NCI-H2227 treated with DMSO at 0.1 percent for 48 hours (cell line): ENCODE results near the gene CLDN20.

Experiments
- DNase-seq: peaks from one replicate; lab custom pipeline; 2025; lab: John Stamatoyannopoulos, UW

Gene CLDN20

GRCh38 chr6:155269765-155270164 is 6.0 kb downstream of the CLDN20 start:
- DNase-seq, result no peak

- no peak for DNase-seq
These were observed 6.8 kb downstream of the CLDN20 start for GRCh38 chr6:155270561-155271091.

- no peak for DNase-seq
These were observed 7.3 kb downstream of the CLDN20 start for GRCh38 chr6:155271145-155271544.

- no peak for DNase-seq
These were observed 8.8 kb downstream of the CLDN20 start for GRCh38 chr6:155272353-155273232.

DNA sequence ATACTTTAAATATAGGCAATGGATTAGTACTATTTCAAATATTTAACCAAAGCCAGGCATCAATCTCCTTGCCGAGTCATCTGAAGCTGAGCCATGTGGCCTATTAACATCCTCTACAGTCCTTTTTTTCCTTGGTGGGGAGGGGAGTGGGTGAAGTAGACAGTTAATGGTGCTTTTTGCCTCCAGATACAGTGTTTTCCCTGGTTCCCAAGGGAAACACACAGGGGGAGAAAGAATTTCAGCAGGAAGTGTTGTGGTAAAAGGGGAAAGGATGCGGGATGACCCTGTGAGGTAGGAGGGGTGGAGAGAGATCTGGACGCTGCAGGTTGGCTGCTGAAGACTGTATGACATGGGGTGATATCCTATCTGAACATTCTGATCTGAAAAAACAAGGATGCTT is 9.6 kb downstream of the CLDN20 start:
- peak; percentile 48 for DNase-seq

- no peak for DNase-seq
These were observed 10.3 kb downstream of the CLDN20 start for GRCh38 chr6:155274106-155274505.

- no peak for DNase-seq
These were observed 10.7 kb downstream of the CLDN20 start for GRCh38 chr6:155274533-155274932.

- DNase-seq, result no peak
These were observed 12.1 kb downstream of the CLDN20 start for GRCh38 chr6:155275808-155276480.

GRCh38 chr6:155276638-155277037 is 12.8 kb downstream of the CLDN20 start:
- DNase-seq, result no peak

DNA sequence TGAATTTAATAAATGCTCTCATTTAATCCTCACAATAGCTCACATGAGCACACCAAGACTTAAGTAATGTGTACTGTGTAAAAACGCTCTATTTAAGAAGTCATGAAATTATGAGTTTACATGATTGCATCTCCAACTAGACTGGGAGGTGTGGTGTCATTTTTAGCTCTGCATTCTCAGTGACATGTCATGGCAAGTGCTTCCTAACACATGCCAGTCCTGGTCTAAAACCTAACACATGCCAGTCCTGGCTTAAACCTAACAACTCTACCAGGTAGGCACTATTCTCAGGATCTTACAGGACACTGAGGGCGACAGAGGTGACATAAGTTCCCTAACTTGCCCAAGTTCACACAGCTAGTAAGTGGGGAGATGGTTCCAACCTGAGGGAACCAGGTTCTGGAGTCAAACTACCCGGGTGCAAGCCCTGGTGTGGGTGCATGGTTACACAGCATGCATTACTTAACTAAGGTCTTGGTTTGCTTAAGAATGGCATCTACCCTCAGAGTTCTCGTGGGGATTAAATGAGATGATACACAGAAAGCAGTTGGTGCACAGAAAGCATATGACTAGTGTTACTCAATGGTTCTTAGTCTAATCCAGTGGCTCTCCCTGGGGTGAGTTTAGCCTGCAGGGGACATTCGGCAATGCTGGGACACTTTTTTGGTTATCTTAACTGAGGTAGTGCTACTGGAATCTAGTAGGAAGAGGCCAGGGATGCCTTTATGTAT is 14.7 kb downstream of the CLDN20 start:
- no peak for DNase-seq

GRCh38 chr6:155284775-155285174 is 21.0 kb downstream of the CLDN20 start:
- DNase-seq, result no peak

GRCh38 chr6:155287762-155288161 is 23.9 kb downstream of the CLDN20 start:
- peak; percentile 69 for DNase-seq

- no peak for DNase-seq
These were observed 26.7 kb downstream of the CLDN20 start for GRCh38 chr6:155290491-155290890.

- DNase-seq, result no peak
These were observed 27.5 kb downstream of the CLDN20 start for GRCh38 chr6:155291291-155291690.

GRCh38 chr6:155292711-155293110 is 28.9 kb downstream of the CLDN20 start:
- no peak for DNase-seq

DNA sequence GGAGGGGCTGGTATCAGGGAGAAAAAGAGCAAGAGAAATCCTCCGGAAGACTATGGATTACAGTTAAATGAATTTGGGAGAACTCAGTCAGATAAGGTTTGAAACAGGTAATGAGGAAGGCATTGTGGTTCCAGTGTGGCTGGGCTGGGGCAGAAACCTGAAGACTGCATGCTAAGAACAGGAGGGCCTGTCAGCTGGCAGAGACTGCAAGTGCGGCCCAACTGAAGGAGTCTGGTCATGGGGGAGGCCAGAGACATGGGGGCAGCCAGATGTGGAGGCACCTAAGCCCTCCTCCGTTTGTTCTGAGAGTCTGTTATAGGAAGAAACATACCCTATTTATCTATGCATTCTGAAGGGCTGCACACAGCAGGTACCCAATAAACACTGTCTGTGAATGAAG is 33.9 kb downstream of the CLDN20 start:
- no peak for DNase-seq

GRCh38 chr6:155301867-155302266 is 38.1 kb downstream of the CLDN20 start:
- DNase-seq, result no peak

GRCh38 chr6:155303361-155303870 is 39.6 kb downstream of the CLDN20 start:
- DNase-seq, result no peak

- no peak for DNase-seq
These were observed 43.1 kb downstream of the CLDN20 start for GRCh38 chr6:155306958-155307357.

DNA sequence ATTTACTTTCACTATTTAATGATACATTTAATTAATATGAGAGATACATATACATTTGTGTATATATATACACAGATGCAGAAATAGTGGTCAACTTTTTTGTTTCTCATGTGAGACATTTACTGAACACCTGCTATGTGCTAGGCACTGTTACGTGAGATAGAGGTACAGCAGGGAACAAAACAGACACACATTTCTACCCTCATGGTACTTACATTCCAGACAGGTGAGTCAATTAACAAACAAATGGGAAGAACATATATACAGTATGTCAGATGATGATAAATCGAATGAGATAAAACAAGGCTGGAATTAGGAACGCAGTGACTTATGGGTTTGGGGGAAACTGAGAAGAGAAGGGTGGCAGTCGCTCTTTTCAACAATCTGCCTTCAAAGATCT is 45.3 kb downstream of the CLDN20 start:
- DNase-seq, result no peak

DNA sequence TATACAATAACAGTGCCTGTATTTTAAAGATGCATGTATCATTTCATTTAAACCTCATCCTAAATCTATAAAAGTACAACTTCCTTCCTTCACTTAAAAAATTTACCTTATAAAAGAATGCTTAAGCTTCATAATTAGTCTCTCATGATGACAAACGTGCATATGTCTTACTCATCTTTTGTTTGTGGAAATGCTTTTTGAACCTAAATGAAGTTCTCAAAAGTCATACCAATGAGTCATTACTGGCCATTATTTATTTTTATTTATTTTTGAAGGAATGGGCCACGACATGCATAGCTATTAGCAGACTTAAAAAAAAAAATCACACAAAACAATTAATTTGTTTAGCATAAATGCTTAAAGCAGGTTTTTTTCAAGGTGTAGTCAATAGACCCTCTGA is 46.8 kb downstream of the CLDN20 start:
- DNase-seq, result no peak

DNA sequence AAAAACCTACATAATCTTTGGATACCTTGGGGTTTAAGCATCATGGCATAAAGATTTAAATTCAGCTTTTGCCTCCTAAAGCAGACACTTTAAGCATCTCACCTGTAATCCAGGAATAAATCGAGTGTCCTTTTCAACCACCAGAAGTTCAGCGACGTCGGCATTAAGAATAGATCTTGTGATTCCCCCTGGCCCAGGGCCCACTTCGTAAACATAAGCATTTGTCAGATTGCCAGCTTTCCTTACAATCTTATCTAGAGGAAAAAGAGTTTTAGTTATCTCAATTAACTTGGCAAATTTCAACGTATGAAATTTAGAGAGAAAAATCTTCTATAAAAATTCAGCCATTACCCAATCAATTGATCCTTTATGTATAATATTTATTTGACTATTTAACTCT is 47.3 kb downstream of the CLDN20 start:
- no peak for DNase-seq
